ENCODE data around the gene RASD2.

DNA sequence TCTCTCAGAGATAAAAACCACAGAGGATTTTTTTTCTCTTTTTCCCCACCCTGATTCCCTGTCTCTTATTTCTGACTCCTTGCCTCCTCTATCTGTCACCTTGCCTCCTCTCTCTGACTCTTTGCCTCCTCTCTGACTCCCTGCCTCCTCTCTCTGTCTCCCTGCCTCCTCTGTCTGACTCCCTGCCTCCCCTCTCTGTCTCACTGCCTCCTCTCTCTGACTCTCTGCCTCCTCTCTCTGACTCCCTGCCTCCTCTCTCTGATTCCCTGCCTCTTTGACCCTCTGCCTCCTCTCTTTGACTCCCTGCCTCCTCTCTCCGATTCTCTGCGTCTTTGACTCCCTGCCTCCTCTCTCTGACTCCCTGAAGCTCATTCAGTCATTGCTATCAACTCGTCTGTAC is 3.1 kb downstream of the RASD2 start:
- no peak for TF ChIP-seq POLR2A (IDR thresholded peaks at IDR 0.05)
- TF ChIP-seq, protein P1, sequence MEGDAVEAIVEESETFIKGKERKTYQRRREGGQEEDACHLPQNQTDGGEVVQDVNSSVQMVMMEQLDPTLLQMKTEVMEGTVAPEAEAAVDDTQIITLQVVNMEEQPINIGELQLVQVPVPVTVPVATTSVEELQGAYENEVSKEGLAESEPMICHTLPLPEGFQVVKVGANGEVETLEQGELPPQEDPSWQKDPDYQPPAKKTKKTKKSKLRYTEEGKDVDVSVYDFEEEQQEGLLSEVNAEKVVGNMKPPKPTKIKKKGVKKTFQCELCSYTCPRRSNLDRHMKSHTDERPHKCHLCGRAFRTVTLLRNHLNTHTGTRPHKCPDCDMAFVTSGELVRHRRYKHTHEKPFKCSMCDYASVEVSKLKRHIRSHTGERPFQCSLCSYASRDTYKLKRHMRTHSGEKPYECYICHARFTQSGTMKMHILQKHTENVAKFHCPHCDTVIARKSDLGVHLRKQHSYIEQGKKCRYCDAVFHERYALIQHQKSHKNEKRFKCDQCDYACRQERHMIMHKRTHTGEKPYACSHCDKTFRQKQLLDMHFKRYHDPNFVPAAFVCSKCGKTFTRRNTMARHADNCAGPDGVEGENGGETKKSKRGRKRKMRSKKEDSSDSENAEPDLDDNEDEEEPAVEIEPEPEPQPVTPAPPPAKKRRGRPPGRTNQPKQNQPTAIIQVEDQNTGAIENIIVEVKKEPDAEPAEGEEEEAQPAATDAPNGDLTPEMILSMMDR (IDR thresholded peaks at IDR 0.05 in 4 of 5, conservative IDR thresholded peaks at IDR 0.05 in 1 of 5) = no peak

Measured in gastrocnemius medialis (tissue), 4 donors.